WTC11 (cell line): ENCODE measurements around the gene RND1. TPM values are rescaled to one million over a fixed set of nuclear protein-coding genes. Genes with fewer than 3 reads are reported as not detected.
A peak's percentile ranks its signal among the peaks of the same experiment; 100 is the strongest.

Experiments
- ATAC-seq: fragments of 200-7000 bp; cut with Tn5 transposase; 2 replicates; pipeline ENCODE4 v1.10.0; 2021; ENCODE audit warnings: mild to moderate bottlenecking, moderate library complexity
- CTCF ChIA-PET: fragments of 300-600 bp; sonication (Branson Sonifier 250); formaldehyde crosslinking; loops from one replicate; lab custom pipeline; 2021; ENCODE audit warnings: antibody characterized with exemption; lab: Charles Lee
- POLR2A ChIA-PET: fragments of 350-600 bp; sonication (Branson Sonifier 250); formaldehyde crosslinking; loops from one replicate; lab custom pipeline; 2021; ENCODE audit warnings: antibody characterized with exemption; lab: Charles Lee
- DNase-seq: peaks from one replicate; pipeline ENCODE4 v3.0.0; 2021; ENCODE audit warnings: low spot score
- H3K27ac Mint-ChIP-seq: 2 replicates; pipeline ENCODE4 v1.8.0; 2021; ENCODE audit warnings: mixed read lengths
- H3K27me3 Mint-ChIP-seq: 2 replicates; pipeline ENCODE4 v1.8.0; 2021; ENCODE audit warnings: low read depth, mild to moderate bottlenecking, moderate library complexity, mixed read lengths
- H3K36me3 Mint-ChIP-seq: 2 replicates; pipeline ENCODE4 v1.8.0; 2021; ENCODE audit warnings: mixed read lengths
- H3K4me1 Mint-ChIP-seq: 2 replicates; pipeline ENCODE4 v1.8.0; 2022; ENCODE audit warnings: mixed read lengths
- H3K4me3 Mint-ChIP-seq: 2 replicates; pipeline ENCODE4 v1.8.0; 2021; ENCODE audit warnings: mild to moderate bottlenecking, moderate library complexity, mixed read lengths
- H3K9me3 Mint-ChIP-seq: 2 replicates; pipeline ENCODE4 v1.8.0; 2021; ENCODE audit warnings: mixed read lengths
- CREB1 ChIP-seq: sonication (generic); formaldehyde crosslinking; IDR thresholded peaks from 2 replicates; pipeline ENCODE4 v1.8.0; 2023; ENCODE audit warnings: mild to moderate bottlenecking, missing genetic modification reagents
- CREM ChIP-seq: sonication (generic); formaldehyde crosslinking; IDR thresholded peaks from 2 replicates; pipeline ENCODE4 v1.8.1; 2022; ENCODE audit warnings: mild to moderate bottlenecking, missing genetic modification reagents, moderate library complexity
- E2F5 ChIP-seq: sonication (generic); formaldehyde crosslinking; IDR thresholded peaks from 2 replicates; pipeline ENCODE4 v1.8.1; 2022; ENCODE audit warnings: mild to moderate bottlenecking, moderate library complexity, missing genetic modification reagents
- EMX1 ChIP-seq: fragments of 250-450 bp; sonication (Bioruptor Pico); IDR thresholded peaks from 2 replicates; pipeline ENCODE4 v1.8.0; 2021; ENCODE audit warnings: mild to moderate bottlenecking
- FOXJ3 ChIP-seq: sonication (generic); formaldehyde crosslinking; IDR thresholded peaks from 2 replicates; pipeline ENCODE4 v1.9.0; 2021; ENCODE audit warnings: missing genetic modification reagents, mild to moderate bottlenecking, borderline replicate concordance
- FOXK1 ChIP-seq: sonication (generic); formaldehyde crosslinking; IDR thresholded peaks from 2 replicates; pipeline ENCODE4 v1.8.0; 2022; ENCODE audit warnings: mild to moderate bottlenecking, moderate library complexity, missing genetic modification reagents
- FOXP1 ChIP-seq: sonication (generic); formaldehyde crosslinking; IDR thresholded peaks from 2 replicates; pipeline ENCODE4 v1.8.0; 2022; ENCODE audit warnings: missing genetic modification reagents, mild to moderate bottlenecking, moderate library complexity, borderline replicate concordance
- GTF2I ChIP-seq: fragments of 250-450 bp; sonication (Bioruptor Pico); conservative IDR thresholded peaks from 2 replicates; pipeline ENCODE4 v1.4.0; 2021; ENCODE audit warnings: mild to moderate bottlenecking
- JUN ChIP-seq: sonication (generic); formaldehyde crosslinking; IDR thresholded peaks from 2 replicates; pipeline ENCODE4 v1.8.0; 2023; ENCODE audit warnings: mild to moderate bottlenecking, missing genetic modification reagents
- KAT7 ChIP-seq: sonication (generic); formaldehyde crosslinking; IDR thresholded peaks from 2 replicates; pipeline ENCODE4 v1.8.1; 2023; ENCODE audit warnings: missing genetic modification reagents, mild to moderate bottlenecking, borderline replicate concordance
- MXD4 ChIP-seq: fragments of 250-450 bp; sonication (Bioruptor Pico); IDR thresholded peaks from 2 replicates; pipeline ENCODE4 v1.8.0; 2021; ENCODE audit warnings: mild to moderate bottlenecking, moderate library complexity, borderline replicate concordance
- NFATC4 ChIP-seq: fragments of 250-450 bp; sonication (Bioruptor Pico); IDR thresholded peaks from 2 replicates; pipeline ENCODE4 v1.9.0; 2021; ENCODE audit warnings: mild to moderate bottlenecking
- STAT6 ChIP-seq: sonication (generic); formaldehyde crosslinking; conservative IDR thresholded peaks from 2 replicates; pipeline ENCODE4 v1.8.1; 2023; ENCODE audit warnings: mild to moderate bottlenecking, low read depth, missing genetic modification reagents, moderate library complexity
- TEAD4 ChIP-seq: sonication (generic); formaldehyde crosslinking; IDR thresholded peaks from 2 replicates; pipeline ENCODE4 v1.8.0; 2022; ENCODE audit warnings: mild to moderate bottlenecking, missing genetic modification reagents
- USF1 ChIP-seq: sonication (generic); formaldehyde crosslinking; IDR thresholded peaks from 2 replicates; pipeline ENCODE4 v1.8.0; 2022; ENCODE audit warnings: mild to moderate bottlenecking, missing genetic modification reagents
- USF2 ChIP-seq: sonication (generic); formaldehyde crosslinking; IDR thresholded peaks from 2 replicates; pipeline ENCODE4 v1.8.1; 2023; ENCODE audit warnings: mild to moderate bottlenecking, missing genetic modification reagents, moderate library complexity
- ZNF138 ChIP-seq: sonication (generic); formaldehyde crosslinking; conservative IDR thresholded peaks from 2 replicates; pipeline ENCODE4 v1.8.1; 2022; ENCODE audit warnings: mild to moderate bottlenecking, moderate library complexity, missing genetic modification reagents
- ZNF219 ChIP-seq: sonication (generic); formaldehyde crosslinking; IDR thresholded peaks from 2 replicates; pipeline ENCODE4 v1.8.0; 2023; ENCODE audit warnings: missing genetic modification reagents, mild to moderate bottlenecking, borderline replicate concordance
- ZNF232 ChIP-seq: sonication (generic); formaldehyde crosslinking; IDR thresholded peaks from 2 replicates; pipeline ENCODE4 v1.8.0; 2022; ENCODE audit warnings: mild to moderate bottlenecking, missing genetic modification reagents
- ZNF423 ChIP-seq: fragments of 250-450 bp; sonication (Bioruptor Pico); IDR thresholded peaks from 2 replicates; pipeline ENCODE4 v2.1.2; 2022; ENCODE audit warnings: mild to moderate bottlenecking, moderate library complexity
- ZNF512 ChIP-seq: sonication (generic); formaldehyde crosslinking; IDR thresholded peaks from 2 replicates; pipeline ENCODE4 v1.8.1; 2022; ENCODE audit warnings: missing genetic modification reagents, borderline replicate concordance
- total RNA-seq: library from RNA; stranded (reverse); gene quantifications from 3 replicates; pipeline ENCODE4 v1.2.3, GENCODE V29; 2021

The RND1 gene
- total RNA-seq, 1 experiment from 2014 or later: 7.6 TPM

- peaks cover 13% of the 10 kb centered on the region for H3K4me1 Mint-ChIP-seq
- H3K9me3 Mint-ChIP-seq: no peaks in the 10 kb centered on the region
- no peak for ATAC-seq
- DNase-seq: no peak
- no peak overlapping the region for H3K27ac Mint-ChIP-seq
- no peaks in the 10 kb centered on the region for H3K27me3 Mint-ChIP-seq
- ChIA-PET CTCF (interaction anchor here (1.0 to 2.9 kb wide), 9 partner anchors 8 to 160 kb away, joined by 3 to 24 read pairs (median 5); partner anchors contain the start of gene WNT1), POLR2A (interaction anchor here (1.1 to 1.9 kb wide), 2 partner anchors 25 to 145 kb away, joined by 3 to 8 read pairs; partner anchors contain the start of genes DDX23 and KANSL2)
- H3K4me3 Mint-ChIP-seq: no peak overlapping the region
- peaks cover 37% of the 10 kb centered on the region for H3K36me3 Mint-ChIP-seq
- TF ChIP-seq CREB1 (CRISPR knock-in tag): no peak
Measured at GRCh38 chr12:48827513-48828096, 38.1 kb downstream of the RND1 start.

GRCh38 chr12:48827026-48827425 lies 38.6 kb downstream of the RND1 start:
- Mint-ChIP-seq H3K27ac (no peak overlapping the region), H3K27me3 (peaks cover 2% of the 10 kb centered on the region; the same call in 1 of the 2 replicates), H3K9me3 (no peaks in the 10 kb centered on the region), H3K4me3 (no peak overlapping the region), H3K4me1 (peaks cover 13% of the 10 kb centered on the region), H3K36me3 (peaks cover 31% of the 10 kb centered on the region)
- CTCF ChIA-PET: interaction anchor here (0.9 to 2.9 kb wide), 6 partner anchors 8 to 151 kb away, joined by 3 to 24 read pairs (median 6); partner anchors contain the start of gene WNT1
- TF ChIP-seq JUN (no peak), FOXK1 (CRISPR knock-in tag) (no peak), FOXJ3 (CRISPR knock-in tag) (no peak), ZNF512 (CRISPR knock-in tag) (no peak), TEAD4 (no peak), KAT7 (no peak), FOXP1 (CRISPR knock-in tag) (no peak), NFATC4 (CRISPR knock-in tag) (no peak), MXD4 (CRISPR knock-in tag) (no peak), ZNF423 (CRISPR knock-in tag) (no peak), STAT6 (CRISPR knock-in tag) (no peak), USF2 (CRISPR knock-in tag) (no peak), ZNF219 (CRISPR knock-in tag) (no peak)
- POLR2A ChIA-PET: interaction anchor here (0.5 to 1.9 kb wide), 3 partner anchors 26 to 145 kb away, joined by 3 to 8 read pairs (median 4); partner anchors contain the start of genes DDX23 and KANSL2
- no peak for ATAC-seq
- DNase-seq: no peak

GRCh38 chr12:48826209-48826855 lies 39.3 kb downstream of the RND1 start:
- H3K27me3 Mint-ChIP-seq: peaks cover 4% of the 10 kb centered on the region; the same call in 1 of the 2 replicates
- H3K4me3 Mint-ChIP-seq: no peak overlapping the region
- H3K36me3 Mint-ChIP-seq: peaks cover 24% of the 10 kb centered on the region
- ATAC-seq (no peak), DNase-seq (no peak)
- no peaks in the 10 kb centered on the region for H3K9me3 Mint-ChIP-seq
- POLR2A ChIA-PET: interaction anchor here (1.9 kb wide), 1 partner anchor 26 kb away, joined by 8 read pairs; the partner anchor contains the start of gene DDX23
- H3K27ac Mint-ChIP-seq: peak overlapping the region; percentile 51; the same call in 1 of the 2 replicates
- TF ChIP-seq CREB1 (CRISPR knock-in tag) (no peak), ZNF232 (CRISPR knock-in tag) (no peak), CREM (CRISPR knock-in tag) (no peak), GTF2I (CRISPR knock-in tag) (no peak), USF1 (CRISPR knock-in tag) (no peak), EMX1 (CRISPR knock-in tag) (no peak), E2F5 (CRISPR knock-in tag) (no peak), ZNF138 (no peak)
- CTCF ChIA-PET: interaction anchor here (0.8 to 2.9 kb wide), 7 partner anchors 9 to 162 kb away, joined by 3 to 24 read pairs (median 4); partner anchors contain the start of gene WNT1
- peaks cover 13% of the 10 kb centered on the region for H3K4me1 Mint-ChIP-seq
